C1 segment of cervical spinal cord (tissue), 14 donors: ENCODE data around the gene MARK1.
"Not testable (repeated sequence)": the region's sequence is repeated elsewhere in the genome, so short reads cannot be mapped to it uniquely, and the experiment has no call there.

ENCODE experiments used
- DNase-seq, 14 donors: peaks; one replicate each; lab custom pipeline; 2025; lab: John Stamatoyannopoulos, UW

The MARK1 gene

GRCh38 chr1:220605651-220606050, 77.7 kb downstream of the MARK1 start:
- DNase-seq: not testable (repeated sequence)

- DNase-seq: not testable (repeated sequence)
Measured at GRCh38 chr1:220611100-220611499, 83.2 kb downstream of the MARK1 start.

GRCh38 chr1:220616836-220617235, 88.9 kb downstream of the MARK1 start:
- DNase-seq: no peak

GRCh38 chr1:220628431-220628830, 100.5 kb downstream of the MARK1 start:
- no peak for DNase-seq

- no peak for DNase-seq
Measured at GRCh38 chr1:220631238-220631815, 103.4 kb downstream of the MARK1 start.

- no peak for DNase-seq
Measured at GRCh38 chr1:220637759-220638158, 109.8 kb downstream of the MARK1 start.

- DNase-seq: no peak
Measured at GRCh38 chr1:220642285-220642684, 114.3 kb downstream of the MARK1 start.

- peak in 1 of 14 donors; percentile 23 for DNase-seq
Measured at GRCh38 chr1:220652995-220653394, 125.1 kb downstream of the MARK1 start.

- no peak for DNase-seq
Measured at GRCh38 chr1:220655509-220655908, 127.6 kb downstream of the MARK1 start.

- peak in 1 of 14 donors; percentile 76 for DNase-seq
Measured at GRCh38 chr1:220655961-220656740, 128.2 kb downstream of the MARK1 start.

- DNase-seq: no peak
Measured at GRCh38 chr1:220666349-220666748, 138.4 kb downstream of the MARK1 start.

GRCh38 chr1:220669005-220669404, 141.1 kb downstream of the MARK1 start:
- no peak for DNase-seq

- no peak for DNase-seq
Measured at GRCh38 chr1:220670365-220670764, 142.4 kb downstream of the MARK1 start.

GRCh38 chr1:220673921-220674320, 146.0 kb downstream of the MARK1 start:
- DNase-seq: no peak

GRCh38 chr1:220677251-220677650, 149.3 kb downstream of the MARK1 start:
- DNase-seq: no peak

- no peak for DNase-seq
Measured at GRCh38 chr1:220680085-220680687, 152.2 kb downstream of the MARK1 start.

- DNase-seq: no peak
Measured at GRCh38 chr1:220681220-220681880, 153.4 kb downstream of the MARK1 start.

- no peak for DNase-seq
Measured at GRCh38 chr1:220682901-220683576, 155.1 kb downstream of the MARK1 start.

- not testable (repeated sequence) for DNase-seq
Measured at GRCh38 chr1:220683716-220684115, 155.8 kb downstream of the MARK1 start.

- DNase-seq: no peak
Measured at GRCh38 chr1:220684890-220685289, 157.0 kb downstream of the MARK1 start.

GRCh38 chr1:220685879-220686278, 157.9 kb downstream of the MARK1 start:
- no peak for DNase-seq

- DNase-seq: no peak
Measured at GRCh38 chr1:220687809-220688208, 159.9 kb downstream of the MARK1 start.
